ENCODE results near the gene ASAP2.
A peak's percentile ranks its signal among the peaks of the same experiment; 100 is the strongest.

Gene ASAP2

DNA sequence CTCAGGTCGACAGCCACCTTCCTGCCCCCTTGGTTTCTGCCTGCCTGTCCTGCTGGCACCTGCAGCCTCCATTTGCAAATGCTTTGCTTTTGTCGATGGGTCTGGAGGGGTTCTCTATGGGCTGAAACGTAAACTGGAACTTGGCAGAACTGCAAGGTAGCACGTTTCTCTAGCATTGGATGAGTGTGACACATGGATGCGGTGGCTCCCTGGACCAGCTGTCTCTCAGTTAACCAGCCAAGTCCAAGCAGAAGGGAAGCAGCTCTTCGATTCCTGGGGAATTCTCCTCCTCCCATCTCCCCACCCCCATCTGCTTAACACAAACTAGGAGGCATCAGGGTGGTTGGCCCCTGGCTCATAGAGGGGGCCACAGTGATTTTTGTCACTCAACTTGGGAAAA is 159.4 kb downstream of the ASAP2 start:
- Histone ChIP-seq H3K4me1 (ENCODE audit: control insufficient read depth, insufficient read depth, low read length) (no peaks in the 10 kb centered on the region), H3K27me3 (ENCODE audit: control insufficient read depth in 1 of 2, insufficient read depth in 2 of 2, low read length in 2 of 2) (no peaks in the 10 kb centered on the region), H3K9me3 (ENCODE audit: control insufficient read depth in 2 of 2, low read length in 2 of 2) (no peaks in the 10 kb centered on the region), H3K4me3 (ENCODE audit: low read length in 2 of 2) (no peak overlapping the region), H3K27ac (ENCODE audit: low read length) (no peak overlapping the region), H3K36me3 (ENCODE audit: control insufficient read depth in 2 of 2, insufficient read depth in 2 of 2, low read length in 2 of 2) (peaks cover 20 to 31% of the 10 kb centered on the region in 2 donors), H3K9ac (ENCODE audit: low read length in 2 of 2) (no peak overlapping the region)

DNA sequence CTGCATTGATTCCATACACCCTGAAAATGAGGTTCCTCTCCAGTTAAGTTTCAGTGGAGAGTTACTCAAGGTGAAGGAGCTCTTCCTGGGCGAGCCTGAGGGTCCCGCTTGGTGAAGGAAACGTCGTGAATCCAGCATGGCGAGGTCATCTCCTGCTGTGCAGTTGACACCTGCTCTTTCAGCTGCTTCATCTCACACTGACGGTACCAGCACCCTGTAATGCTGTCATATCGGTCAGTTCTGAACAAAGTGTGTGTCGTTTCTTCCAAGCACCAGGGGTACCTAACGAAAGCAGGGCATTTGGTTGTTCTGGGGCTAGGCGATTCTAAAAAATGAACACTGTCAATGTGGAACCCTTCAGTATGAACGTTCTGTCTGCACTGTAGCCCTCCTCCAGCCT is 164.1 kb downstream of the ASAP2 start:
- Histone ChIP-seq H3K9ac (ENCODE audit: low read length in 2 of 2) (no peak overlapping the region), H3K36me3 (ENCODE audit: control insufficient read depth in 2 of 2, insufficient read depth in 2 of 2, low read length in 2 of 2) (peaks cover 14 to 37% of the 10 kb centered on the region in 2 donors), H3K27me3 (ENCODE audit: control insufficient read depth in 1 of 2, insufficient read depth in 2 of 2, low read length in 2 of 2) (no peaks in the 10 kb centered on the region), H3K9me3 (ENCODE audit: control insufficient read depth in 2 of 2, low read length in 2 of 2) (no peaks in the 10 kb centered on the region), H3K4me3 (ENCODE audit: low read length in 2 of 2) (no peak overlapping the region), H3K27ac (ENCODE audit: low read length) (no peak overlapping the region), H3K4me1 (ENCODE audit: control insufficient read depth, insufficient read depth, low read length) (no peaks in the 10 kb centered on the region)

DNA sequence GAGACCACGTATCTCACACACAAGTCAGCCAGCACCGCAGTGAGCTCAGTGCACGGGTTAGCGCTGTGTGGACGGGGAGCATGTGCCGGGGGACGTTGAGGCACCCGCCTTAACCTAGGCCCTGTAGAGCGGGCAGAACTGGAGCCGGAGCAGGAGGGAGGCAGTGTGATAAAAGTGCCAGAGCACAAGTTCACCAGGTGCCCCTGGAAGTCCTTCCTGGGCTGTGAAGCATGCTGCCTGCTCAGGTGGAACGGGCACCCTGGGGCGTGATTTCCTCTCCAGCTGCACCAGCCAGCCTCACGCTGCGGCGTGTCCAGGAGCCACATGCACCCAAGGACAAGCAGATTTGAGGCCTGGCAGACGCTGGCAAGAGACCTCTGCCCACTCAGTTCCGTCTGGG is 166.4 kb downstream of the ASAP2 start:
- peaks cover 2 to 36% of the 10 kb centered on the region in 2 donors for H3K36me3 ChIP-seq (ENCODE audit: control insufficient read depth in 2 of 2, insufficient read depth in 2 of 2, low read length in 2 of 2)

DNA sequence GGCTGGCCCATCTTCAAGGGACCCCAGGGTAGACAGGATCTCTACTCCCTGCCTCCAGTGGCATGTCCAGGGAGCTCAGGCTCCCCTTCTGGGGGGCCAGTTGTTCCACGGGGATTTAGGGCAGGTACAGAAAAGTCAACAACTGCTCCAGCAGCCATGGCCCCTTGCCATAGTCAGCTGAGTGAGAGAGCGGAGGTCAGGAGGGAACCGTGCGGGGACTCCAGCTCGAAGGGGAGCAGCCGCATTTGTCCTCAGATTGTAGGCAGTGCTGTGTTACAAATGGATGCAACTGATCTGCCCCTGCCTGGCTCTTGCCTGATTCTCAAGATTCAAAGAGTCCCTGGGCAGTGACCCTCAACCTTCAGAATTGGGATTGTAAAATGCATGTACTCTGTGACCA is 166.9 kb downstream of the ASAP2 start:
- no peak overlapping the region for H3K27ac ChIP-seq (ENCODE audit: low read length)
- no peak overlapping the region for H3K9ac ChIP-seq (ENCODE audit: low read length in 2 of 2)
- H3K4me1 ChIP-seq (ENCODE audit: control insufficient read depth, insufficient read depth, low read length): peaks cover 10% of the 10 kb centered on the region
- H3K9me3 ChIP-seq (ENCODE audit: control insufficient read depth in 2 of 2, low read length in 2 of 2): no peaks in the 10 kb centered on the region
- peaks cover 2 to 34% of the 10 kb centered on the region in 2 donors for H3K36me3 ChIP-seq (ENCODE audit: control insufficient read depth in 2 of 2, insufficient read depth in 2 of 2, low read length in 2 of 2)
- no peak overlapping the region for H3K4me3 ChIP-seq (ENCODE audit: low read length in 2 of 2)
- H3K27me3 ChIP-seq (ENCODE audit: control insufficient read depth in 1 of 2, insufficient read depth in 2 of 2, low read length in 2 of 2): no peaks in the 10 kb centered on the region

More for the DNA sequence above, 166.4 kb downstream of the ASAP2 start:
- H3K9me3 ChIP-seq (ENCODE audit: control insufficient read depth in 2 of 2, low read length in 2 of 2): no peaks in the 10 kb centered on the region
- peaks cover 6% of the 10 kb centered on the region for H3K4me1 ChIP-seq (ENCODE audit: control insufficient read depth, insufficient read depth, low read length)
- H3K9ac ChIP-seq (ENCODE audit: low read length in 2 of 2): no peak overlapping the region
- no peak overlapping the region for H3K27ac ChIP-seq (ENCODE audit: low read length)
- H3K27me3 ChIP-seq (ENCODE audit: control insufficient read depth in 1 of 2, insufficient read depth in 2 of 2, low read length in 2 of 2): no peaks in the 10 kb centered on the region
- H3K4me3 ChIP-seq (ENCODE audit: low read length in 2 of 2): no peak overlapping the region

DNA sequence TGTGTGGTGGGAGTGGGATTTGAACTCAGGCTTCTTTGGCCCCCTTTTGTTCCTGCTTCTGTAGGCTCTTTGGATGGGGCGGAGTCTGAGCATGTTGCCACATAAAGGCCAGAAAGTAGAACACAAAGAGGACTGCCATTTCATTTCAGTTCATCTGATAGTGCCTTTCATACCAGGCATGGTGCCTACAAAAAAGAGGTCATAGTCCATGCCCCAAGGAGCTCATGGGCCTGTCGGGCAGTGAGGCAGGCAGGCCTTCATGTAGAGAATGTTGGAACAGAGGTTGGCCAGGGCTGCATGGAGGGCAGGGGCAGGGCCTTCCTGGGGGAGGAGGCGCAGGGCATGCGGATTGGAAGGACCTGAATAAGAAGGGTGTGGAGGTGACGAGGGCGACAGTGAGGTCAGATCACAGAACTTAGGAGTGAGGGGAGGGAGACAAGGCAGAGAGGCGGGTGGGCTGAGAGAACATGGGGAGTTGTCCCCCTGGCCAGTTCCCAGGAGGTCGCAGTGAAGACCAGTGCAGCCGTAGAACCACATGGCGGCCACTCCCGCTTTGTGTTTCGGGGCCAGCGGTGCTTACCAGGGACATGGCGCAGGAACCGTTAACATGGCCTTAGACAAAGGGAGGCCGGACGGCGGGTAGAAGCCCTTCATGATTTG is 167.6 kb downstream of the ASAP2 start:
- no peak overlapping the region for H3K27ac ChIP-seq (ENCODE audit: low read length)
- H3K36me3 ChIP-seq (ENCODE audit: control insufficient read depth in 2 of 2, insufficient read depth in 2 of 2, low read length in 2 of 2): peaks cover 2 to 36% of the 10 kb centered on the region in 2 donors

DNA sequence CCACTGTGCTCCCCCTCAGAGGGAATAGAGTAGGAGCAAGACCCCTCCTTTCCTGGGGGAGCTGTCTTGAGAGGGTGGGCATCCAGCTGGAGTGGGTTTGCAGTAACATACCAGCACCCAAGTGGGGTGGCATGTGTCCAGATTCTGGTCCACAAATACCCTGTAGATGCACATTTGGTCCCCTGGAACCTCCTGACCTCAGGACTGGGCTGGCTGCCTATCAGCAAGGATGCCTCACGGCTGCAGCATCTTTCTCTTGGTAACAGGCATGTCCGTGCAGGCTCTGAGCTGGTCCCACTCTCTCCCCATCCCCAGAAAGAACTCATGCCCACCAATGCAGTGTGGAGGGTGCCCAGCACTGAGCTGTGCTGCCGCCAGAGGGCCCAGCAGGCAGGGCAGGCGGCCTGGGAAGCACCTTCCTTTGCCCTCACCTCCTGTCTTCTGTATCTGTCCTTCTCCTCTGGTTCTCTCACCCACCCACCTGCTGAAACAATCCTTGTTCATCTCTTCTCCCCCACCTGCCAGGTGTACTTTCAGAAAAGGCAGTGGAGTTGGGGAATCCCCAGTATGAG is 169.3 kb downstream of the ASAP2 start:
- H3K36me3 ChIP-seq (ENCODE audit: control insufficient read depth in 2 of 2, insufficient read depth in 2 of 2, low read length in 2 of 2): peaks cover 3 to 37% of the 10 kb centered on the region in 2 donors
- H3K27ac ChIP-seq (ENCODE audit: low read length): no peak overlapping the region

More for the DNA sequence above, 167.6 kb downstream of the ASAP2 start:
- no peak overlapping the region for H3K4me3 ChIP-seq (ENCODE audit: low read length in 2 of 2)
- no peaks in the 10 kb centered on the region for H3K27me3 ChIP-seq (ENCODE audit: control insufficient read depth in 1 of 2, insufficient read depth in 2 of 2, low read length in 2 of 2)
- no peaks in the 10 kb centered on the region for H3K9me3 ChIP-seq (ENCODE audit: control insufficient read depth in 2 of 2, low read length in 2 of 2)
- no peak overlapping the region for H3K9ac ChIP-seq (ENCODE audit: low read length in 2 of 2)
- peaks cover 16% of the 10 kb centered on the region for H3K4me1 ChIP-seq (ENCODE audit: control insufficient read depth, insufficient read depth, low read length)

DNA sequence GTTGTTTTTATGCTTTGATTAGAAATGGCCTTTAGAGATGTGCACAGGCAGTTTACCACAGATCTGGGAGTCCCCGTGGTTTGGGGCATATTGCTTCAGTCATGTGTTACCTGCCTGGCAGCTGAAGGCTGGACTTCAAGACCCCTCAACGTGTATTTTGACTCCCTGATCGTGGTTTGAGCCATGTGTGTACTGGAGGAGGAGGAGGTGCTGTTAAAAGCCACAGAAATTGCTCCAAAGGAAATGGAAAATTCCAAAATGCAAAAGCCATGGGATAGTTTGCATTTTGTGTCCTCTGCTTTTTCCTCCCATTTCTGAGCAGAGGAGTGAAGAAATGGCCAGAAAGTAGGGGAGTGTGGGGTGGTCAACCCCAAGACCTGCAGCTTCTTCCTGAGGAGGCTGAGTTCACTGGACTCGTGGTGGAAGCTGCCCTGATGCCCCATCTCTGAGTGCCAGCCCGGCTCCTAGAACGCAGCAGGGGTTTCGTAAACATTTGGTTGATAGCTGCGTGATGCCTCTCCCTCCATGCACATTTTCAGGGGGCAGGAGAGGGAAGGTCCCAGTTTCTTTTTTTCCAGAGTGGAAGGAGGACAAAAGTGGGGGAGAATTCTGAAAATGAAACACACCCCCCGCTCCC is 171.0 kb downstream of the ASAP2 start:
- H3K9me3 ChIP-seq (ENCODE audit: control insufficient read depth in 2 of 2, low read length in 2 of 2): no peaks in the 10 kb centered on the region
- no peak overlapping the region for H3K4me3 ChIP-seq (ENCODE audit: low read length in 2 of 2)
- H3K36me3 ChIP-seq (ENCODE audit: control insufficient read depth in 2 of 2, insufficient read depth in 2 of 2, low read length in 2 of 2): peaks cover 4 to 36% of the 10 kb centered on the region in 2 donors
- peaks cover 25% of the 10 kb centered on the region for H3K4me1 ChIP-seq (ENCODE audit: control insufficient read depth, insufficient read depth, low read length)
- no peak overlapping the region for H3K9ac ChIP-seq (ENCODE audit: low read length in 2 of 2)
- no peaks in the 10 kb centered on the region for H3K27me3 ChIP-seq (ENCODE audit: control insufficient read depth in 1 of 2, insufficient read depth in 2 of 2, low read length in 2 of 2)
- H3K27ac ChIP-seq (ENCODE audit: low read length): peak overlapping the region; percentile 6

More for the DNA sequence above, 169.3 kb downstream of the ASAP2 start:
- Histone ChIP-seq H3K27me3 (ENCODE audit: control insufficient read depth in 1 of 2, insufficient read depth in 2 of 2, low read length in 2 of 2) (no peaks in the 10 kb centered on the region), H3K9me3 (ENCODE audit: control insufficient read depth in 2 of 2, low read length in 2 of 2) (no peaks in the 10 kb centered on the region), H3K4me3 (ENCODE audit: low read length in 2 of 2) (no peak overlapping the region), H3K9ac (ENCODE audit: low read length in 2 of 2) (no peak overlapping the region), H3K4me1 (ENCODE audit: control insufficient read depth, insufficient read depth, low read length) (peaks cover 19% of the 10 kb centered on the region)

DNA sequence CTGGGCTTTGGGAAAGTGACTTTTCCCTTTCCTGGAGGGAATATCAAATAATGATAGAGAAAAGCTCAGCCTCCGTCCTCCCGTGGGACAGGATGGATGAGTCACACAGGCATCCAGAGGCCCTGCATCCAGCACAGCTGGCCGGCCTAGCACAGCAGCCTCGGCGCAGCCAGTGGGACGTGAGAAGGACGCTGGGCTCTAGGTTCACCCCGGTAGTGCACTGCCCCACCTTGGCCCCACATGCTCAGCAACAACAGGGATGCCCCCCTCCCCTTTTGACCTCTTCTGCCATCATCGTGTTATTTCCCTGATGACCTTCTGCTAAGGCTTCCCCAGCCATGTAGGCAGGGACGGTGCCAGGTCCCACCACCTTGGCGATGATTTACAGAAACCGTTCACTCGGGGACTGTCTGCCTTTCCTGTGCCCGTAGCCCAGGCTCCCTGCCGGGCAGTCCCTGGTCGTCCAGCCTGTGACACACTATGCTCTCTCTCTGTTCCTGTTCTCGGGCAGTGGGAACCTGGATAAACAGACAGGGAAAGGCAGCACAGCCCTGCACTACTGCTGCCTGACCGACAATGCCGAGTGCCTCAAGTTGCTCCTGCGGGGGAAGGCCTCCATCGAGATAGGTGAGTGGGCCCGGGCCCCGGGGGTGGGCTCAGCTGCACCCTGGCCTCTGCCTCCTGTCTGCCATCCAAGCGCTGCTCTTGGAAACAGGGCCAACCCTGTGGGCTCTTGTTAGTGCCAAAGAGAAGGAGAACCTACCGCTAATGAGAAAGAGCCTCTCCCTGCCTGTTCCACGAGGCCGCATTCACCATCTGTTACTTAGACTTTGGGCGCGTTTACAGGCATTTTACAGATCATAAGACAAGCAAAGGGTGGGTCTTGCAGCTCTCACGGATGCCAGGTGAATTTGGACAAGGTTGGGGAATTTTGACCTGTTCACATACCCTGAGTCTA is 172.1 kb downstream of the ASAP2 start:
- Histone ChIP-seq H3K9me3 (ENCODE audit: control insufficient read depth in 2 of 2, low read length in 2 of 2) (no peaks in the 10 kb centered on the region), H3K4me1 (ENCODE audit: control insufficient read depth, insufficient read depth, low read length) (peaks cover 25% of the 10 kb centered on the region), H3K9ac (ENCODE audit: low read length in 2 of 2) (no peak overlapping the region), H3K27me3 (ENCODE audit: control insufficient read depth in 1 of 2, insufficient read depth in 2 of 2, low read length in 2 of 2) (no peaks in the 10 kb centered on the region), H3K27ac (ENCODE audit: low read length) (no peak overlapping the region), H3K4me3 (ENCODE audit: low read length in 2 of 2) (peak overlapping the region in 1 of 2 donors; percentile 3), H3K36me3 (ENCODE audit: control insufficient read depth in 2 of 2, insufficient read depth in 2 of 2, low read length in 2 of 2) (peaks cover 4 to 34% of the 10 kb centered on the region in 2 donors)

DNA sequence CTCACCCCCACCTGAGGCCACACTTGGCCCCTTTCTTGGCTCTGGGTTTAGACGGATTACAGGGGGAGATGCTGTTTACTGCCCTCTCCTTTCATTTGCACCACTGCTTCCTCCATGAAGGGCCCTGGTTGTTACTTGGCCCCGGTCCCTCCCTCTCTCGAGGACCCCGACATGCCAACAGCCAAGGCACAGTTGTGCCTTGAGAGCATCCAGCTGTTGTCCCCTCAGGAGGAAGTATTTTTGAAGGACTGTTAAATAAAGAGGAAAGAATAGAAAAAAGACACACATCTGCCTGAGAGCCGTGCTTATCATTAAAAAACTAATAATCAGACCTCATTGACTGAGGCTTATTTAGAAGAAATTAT is 172.8 kb downstream of the ASAP2 start:
- Histone ChIP-seq H3K4me1 (ENCODE audit: control insufficient read depth, insufficient read depth, low read length) (peaks cover 25% of the 10 kb centered on the region), H3K27ac (ENCODE audit: low read length) (no peak overlapping the region), H3K9ac (ENCODE audit: low read length in 2 of 2) (no peak overlapping the region), H3K9me3 (ENCODE audit: control insufficient read depth in 2 of 2, low read length in 2 of 2) (no peaks in the 10 kb centered on the region), H3K36me3 (ENCODE audit: control insufficient read depth in 2 of 2, insufficient read depth in 2 of 2, low read length in 2 of 2) (peaks cover 4 to 33% of the 10 kb centered on the region in 2 donors), H3K27me3 (ENCODE audit: control insufficient read depth in 1 of 2, insufficient read depth in 2 of 2, low read length in 2 of 2) (no peaks in the 10 kb centered on the region), H3K4me3 (ENCODE audit: low read length in 2 of 2) (no peak overlapping the region)

All from stomach smooth muscle (tissue), 2 donors.